GM21786 (cell line): Measurements from ENCODE around the gene MARCO.
"Not testable (repeated sequence)": the region's sequence is repeated elsewhere in the genome, so short reads cannot be mapped to it uniquely, and the experiment has no call there.

Experiments
- ATAC-seq: cut with Tn5 transposase; IDR thresholded peaks from one replicate; pipeline ENCODE4 v1.9.1; 2021; ENCODE audit not compliant: unreplicated experiment

Gene MARCO

GRCh38 chr2:119029297-119029696 lies 87.3 kb downstream of the MARCO start:
- ATAC-seq = no peak

GRCh38 chr2:119037922-119038321 lies 95.9 kb downstream of the MARCO start:
- ATAC-seq = not testable (repeated sequence)

- no peak for ATAC-seq
Observed at GRCh38 chr2:119040730-119041129, 98.7 kb downstream of the MARCO start.
